CD4-positive, alpha-beta T cell treated with Interleukin-17A for 4 hours (primary cell): Measurements from ENCODE around the gene TBC1D8B.
"Not testable (repeated sequence)": the region's sequence is repeated elsewhere in the genome, so short reads cannot be mapped to it uniquely, and the experiment has no call there.

ENCODE experiments used
- DNase-seq: peaks from one replicate; pipeline ENCODE4 v3.0.0-alpha.2; 2020; ENCODE audit warnings: mixed read lengths

Gene TBC1D8B

GRCh38 chrX:106802388-106803275 lies at the start of gene TBC1D8B:
TSS of gene TBC1D8B (plus strand) at chrX:106802673. CDS start at chrX:106802854, 181 bp downstream.
- DNase-seq: peak; percentile 30

GRCh38 chrX:106769288-106769687 lies 33.2 kb upstream of the TBC1D8B start:
- DNase-seq: not testable (repeated sequence)

GRCh38 chrX:106774981-106775380 lies 27.5 kb upstream of the TBC1D8B start:
- no peak for DNase-seq

- DNase-seq: no peak
These were observed 22.2 kb upstream of the TBC1D8B start for GRCh38 chrX:106780264-106780663.

GRCh38 chrX:106780664-106781377 lies 21.7 kb upstream of the TBC1D8B start:
- no peak for DNase-seq

GRCh38 chrX:106783716-106784115 lies 18.8 kb upstream of the TBC1D8B start:
- no peak for DNase-seq

GRCh38 chrX:106791495-106791894 lies 11.0 kb upstream of the TBC1D8B start:
- DNase-seq: no peak

GRCh38 chrX:106802063-106802387 lies 448 bp upstream of the TBC1D8B start:
- DNase-seq: no peak

- DNase-seq: no peak
These were observed 8.8 kb downstream of the TBC1D8B start for GRCh38 chrX:106811131-106811910.

- DNase-seq: not testable (repeated sequence)
These were observed 10.5 kb downstream of the TBC1D8B start for GRCh38 chrX:106812930-106813329.

GRCh38 chrX:106814093-106814492 lies 11.6 kb downstream of the TBC1D8B start:
- not testable (repeated sequence) for DNase-seq

GRCh38 chrX:106862972-106863688 lies 60.7 kb downstream of the TBC1D8B start:
- peak; percentile 22 for DNase-seq

- no peak for DNase-seq
These were observed 61.2 kb downstream of the TBC1D8B start for GRCh38 chrX:106863697-106864096.

GRCh38 chrX:106872796-106873195 lies 70.3 kb downstream of the TBC1D8B start:
- not testable (repeated sequence) for DNase-seq

- DNase-seq: no peak
These were observed 71.6 kb downstream of the TBC1D8B start for GRCh38 chrX:106874075-106874474.

GRCh38 chrX:106875151-106875550 lies 72.7 kb downstream of the TBC1D8B start:
- DNase-seq: no peak

GRCh38 chrX:106889468-106889867 lies 87.0 kb downstream of the TBC1D8B start:
- DNase-seq: no peak

GRCh38 chrX:106891762-106892460 lies 89.4 kb downstream of the TBC1D8B start:
- no peak for DNase-seq

- peak; percentile 62 for DNase-seq
These were observed 92.0 kb downstream of the TBC1D8B start for GRCh38 chrX:106894392-106894909.

GRCh38 chrX:106894978-106895452 lies 92.5 kb downstream of the TBC1D8B start:
- no peak for DNase-seq

- no peak for DNase-seq
These were observed 94.8 kb downstream of the TBC1D8B start for GRCh38 chrX:106897259-106897658.
